ENCODE measurements around the gene IFT57. TPM values are rescaled to one million over a fixed set of nuclear protein-coding genes. Genes with fewer than 3 reads are reported as not detected.

The IFT57 gene, protein sequence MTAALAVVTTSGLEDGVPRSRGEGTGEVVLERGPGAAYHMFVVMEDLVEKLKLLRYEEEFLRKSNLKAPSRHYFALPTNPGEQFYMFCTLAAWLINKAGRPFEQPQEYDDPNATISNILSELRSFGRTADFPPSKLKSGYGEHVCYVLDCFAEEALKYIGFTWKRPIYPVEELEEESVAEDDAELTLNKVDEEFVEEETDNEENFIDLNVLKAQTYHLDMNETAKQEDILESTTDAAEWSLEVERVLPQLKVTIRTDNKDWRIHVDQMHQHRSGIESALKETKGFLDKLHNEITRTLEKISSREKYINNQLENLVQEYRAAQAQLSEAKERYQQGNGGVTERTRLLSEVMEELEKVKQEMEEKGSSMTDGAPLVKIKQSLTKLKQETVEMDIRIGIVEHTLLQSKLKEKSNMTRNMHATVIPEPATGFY
- 47.8 and 81.6 TPM in 2 replicates for polyA plus RNA-seq (2012; rRNA removed)
- 72.9 and 102 TPM in 2 replicates for polyA plus RNA-seq (2012; cell fraction: cytosol; rRNA removed)
- polyA plus RNA-seq (2012; cell fraction: nucleus; rRNA removed), result 68.9 and 85.2 TPM in 2 replicates

DNA sequence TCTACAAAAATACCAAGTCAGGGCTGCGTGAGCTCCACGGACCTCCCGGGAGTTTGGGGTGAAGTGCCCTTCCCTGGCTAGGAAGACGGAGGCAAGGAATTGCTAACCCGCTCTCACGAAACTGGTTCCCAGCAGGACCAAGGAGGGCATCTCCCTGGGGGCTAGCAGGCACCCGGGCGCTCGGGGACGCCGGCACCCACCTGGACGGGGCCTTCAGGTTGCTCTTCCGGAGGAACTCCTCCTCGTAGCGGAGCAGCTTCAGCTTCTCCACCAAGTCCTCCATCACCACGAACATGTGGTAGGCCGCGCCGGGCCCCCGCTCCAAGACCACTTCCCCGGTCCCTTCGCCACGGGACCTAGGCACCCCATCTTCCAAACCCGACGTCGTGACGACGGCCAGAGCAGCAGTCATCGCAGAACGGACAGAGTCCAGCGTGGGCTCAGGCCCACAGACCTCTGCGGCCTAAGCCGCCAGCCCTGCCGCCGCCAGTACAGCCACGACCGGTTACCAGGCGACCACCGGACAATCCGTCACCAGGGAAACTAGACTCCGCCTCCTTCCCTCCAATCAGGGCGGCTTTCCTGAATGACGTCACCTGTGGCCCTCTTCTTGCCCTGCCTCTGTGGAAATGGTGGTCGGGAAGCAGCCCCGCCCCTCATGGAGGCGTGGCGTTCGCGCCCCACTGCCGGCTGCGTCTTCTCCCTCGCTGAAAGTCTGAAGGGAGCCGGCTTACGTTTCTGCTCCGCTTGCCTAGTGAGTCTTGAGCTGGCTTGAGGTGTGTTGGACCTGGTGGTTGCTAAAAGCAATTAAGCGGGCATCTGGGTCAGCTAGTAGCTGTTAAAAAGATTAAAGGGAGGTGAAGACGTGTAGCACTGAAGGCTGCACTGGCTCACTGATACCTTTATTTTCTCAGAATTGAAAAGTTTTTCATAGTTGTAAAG lies at the start of gene IFT57:
Gene IFT57, minus strand, starts transcription at position 514 of the 942 bp plus-strand sequence. Its CDS starts 102 bp downstream, at position 412.
- ChIA-PET CTCF (interaction anchor here (0.8 to 1.2 kb wide), 3 partner anchors 48 to 295 kb away, joined by 3 to 5 read pairs (median 3); no protein-coding TSS in a partner anchor), POLR2A (no interaction called here)
- H3K27ac ChIP-seq (ENCODE audit: low read depth in 2 of 2, low read length in 1 of 2), result peak within 1 kb of the TSS; percentile 84 to 86
- H3K9ac ChIP-seq, result peak within 1 kb of the TSS; percentile 93
- peak; percentile 95 for DNase-seq
- H3F3A ChIP-seq (replicated peaks; ENCODE audit: insufficient read depth), result peaks cover 11% of the 10 kb centered on the region
- H2AFZ ChIP-seq (ENCODE audit: low read depth), result peak within 1 kb of the TSS; percentile 96
- peaks cover 18 to 36% of the 10 kb centered on the region in 2 experiments; a peak in 3 of 4 replicates for H3K4me1 ChIP-seq (ENCODE audit: control insufficient read depth in 1 of 2, insufficient read depth in 2 of 2, low read depth in 1 of 2, low read length in 1 of 2)
- H3K9me3 ChIP-seq, result no peaks in the 10 kb centered on the region
- peaks cover 25% of the 10 kb centered on the region for H3K79me2 ChIP-seq (ENCODE audit: insufficient read depth)
- peaks cover 9 to 12% of the 10 kb centered on the region in 2 experiments for H3K36me3 ChIP-seq (replicated peaks in 1 of 2; ENCODE audit: control insufficient read depth in 1 of 2, insufficient read depth in 2 of 2, low read length in 1 of 2)
- no peaks in the 10 kb centered on the region for H4K20me1 ChIP-seq (ENCODE audit: insufficient read depth)
- H3K9me2 ChIP-seq, result no peaks in the 10 kb centered on the region
- peak within 1 kb of the TSS; percentile 73 to 82 for H3K4me3 ChIP-seq (ENCODE audit: low read depth in 2 of 2, low read length in 1 of 2)
- H3K4me2 ChIP-seq, result peak within 1 kb of the TSS; percentile 69
- WGBS (ENCODE audit: low lambda C conversion rate), result under 1% methylated on average over 44 of the region's 57 CpGs
- no peaks in the 10 kb centered on the region for H3K27me3 ChIP-seq (ENCODE audit: insufficient read depth)
- no peak for TF ChIP-seq FOXJ3 (CRISPR knock-in tag; IDR thresholded peaks at IDR 0.05)
- TF ChIP-seq, protein P1, sequence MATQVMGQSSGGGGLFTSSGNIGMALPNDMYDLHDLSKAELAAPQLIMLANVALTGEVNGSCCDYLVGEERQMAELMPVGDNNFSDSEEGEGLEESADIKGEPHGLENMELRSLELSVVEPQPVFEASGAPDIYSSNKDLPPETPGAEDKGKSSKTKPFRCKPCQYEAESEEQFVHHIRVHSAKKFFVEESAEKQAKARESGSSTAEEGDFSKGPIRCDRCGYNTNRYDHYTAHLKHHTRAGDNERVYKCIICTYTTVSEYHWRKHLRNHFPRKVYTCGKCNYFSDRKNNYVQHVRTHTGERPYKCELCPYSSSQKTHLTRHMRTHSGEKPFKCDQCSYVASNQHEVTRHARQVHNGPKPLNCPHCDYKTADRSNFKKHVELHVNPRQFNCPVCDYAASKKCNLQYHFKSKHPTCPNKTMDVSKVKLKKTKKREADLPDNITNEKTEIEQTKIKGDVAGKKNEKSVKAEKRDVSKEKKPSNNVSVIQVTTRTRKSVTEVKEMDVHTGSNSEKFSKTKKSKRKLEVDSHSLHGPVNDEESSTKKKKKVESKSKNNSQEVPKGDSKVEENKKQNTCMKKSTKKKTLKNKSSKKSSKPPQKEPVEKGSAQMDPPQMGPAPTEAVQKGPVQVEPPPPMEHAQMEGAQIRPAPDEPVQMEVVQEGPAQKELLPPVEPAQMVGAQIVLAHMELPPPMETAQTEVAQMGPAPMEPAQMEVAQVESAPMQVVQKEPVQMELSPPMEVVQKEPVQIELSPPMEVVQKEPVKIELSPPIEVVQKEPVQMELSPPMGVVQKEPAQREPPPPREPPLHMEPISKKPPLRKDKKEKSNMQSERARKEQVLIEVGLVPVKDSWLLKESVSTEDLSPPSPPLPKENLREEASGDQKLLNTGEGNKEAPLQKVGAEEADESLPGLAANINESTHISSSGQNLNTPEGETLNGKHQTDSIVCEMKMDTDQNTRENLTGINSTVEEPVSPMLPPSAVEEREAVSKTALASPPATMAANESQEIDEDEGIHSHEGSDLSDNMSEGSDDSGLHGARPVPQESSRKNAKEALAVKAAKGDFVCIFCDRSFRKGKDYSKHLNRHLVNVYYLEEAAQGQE (IDR thresholded peaks at IDR 0.05; ENCODE audit: low read depth, low read length), result 0 out of 2 replicates have a peak, but pooled peaks have one; percentile 6
- peak; percentile 84; the same call in 1 of the 2 replicates for TF ChIP-seq SIN3A (IDR thresholded peaks at IDR 0.05; ENCODE audit: borderline replicate concordance, low read depth, low read length)
- peak; percentile 73 for TF ChIP-seq MAX (IDR thresholded peaks at IDR 0.05; ENCODE audit: low read depth)
- TF ChIP-seq FOXM1 (IDR thresholded peaks at IDR 0.05; ENCODE audit: low read depth), result no peak
- TF ChIP-seq ELF1 (IDR thresholded peaks at IDR 0.05), result no peak
- peak; percentile 99 for TF ChIP-seq RFX5 (IDR thresholded peaks at IDR 0.05; ENCODE audit: low read length)
- TF ChIP-seq IRF3 (IDR thresholded peaks at IDR 0.05; ENCODE audit: low read depth, low read length), result no peak
- TF ChIP-seq PBX3 (IDR thresholded peaks at IDR 0.05), result no peak
- TF ChIP-seq TEAD4 (IDR thresholded peaks at IDR 0.05; ENCODE audit: borderline replicate concordance, insufficient read depth), result no peak
- TF ChIP-seq USF2 (IDR thresholded peaks at IDR 0.05; ENCODE audit: borderline replicate concordance, low read depth, low read length), result no peak
- no peak for TF ChIP-seq RCOR1 (IDR thresholded peaks at IDR 0.05; ENCODE audit: low read length)
- TF ChIP-seq NRF1 (IDR thresholded peaks at IDR 0.05; ENCODE audit: low read depth, low read length), result no peak
- TF ChIP-seq, protein P2, sequence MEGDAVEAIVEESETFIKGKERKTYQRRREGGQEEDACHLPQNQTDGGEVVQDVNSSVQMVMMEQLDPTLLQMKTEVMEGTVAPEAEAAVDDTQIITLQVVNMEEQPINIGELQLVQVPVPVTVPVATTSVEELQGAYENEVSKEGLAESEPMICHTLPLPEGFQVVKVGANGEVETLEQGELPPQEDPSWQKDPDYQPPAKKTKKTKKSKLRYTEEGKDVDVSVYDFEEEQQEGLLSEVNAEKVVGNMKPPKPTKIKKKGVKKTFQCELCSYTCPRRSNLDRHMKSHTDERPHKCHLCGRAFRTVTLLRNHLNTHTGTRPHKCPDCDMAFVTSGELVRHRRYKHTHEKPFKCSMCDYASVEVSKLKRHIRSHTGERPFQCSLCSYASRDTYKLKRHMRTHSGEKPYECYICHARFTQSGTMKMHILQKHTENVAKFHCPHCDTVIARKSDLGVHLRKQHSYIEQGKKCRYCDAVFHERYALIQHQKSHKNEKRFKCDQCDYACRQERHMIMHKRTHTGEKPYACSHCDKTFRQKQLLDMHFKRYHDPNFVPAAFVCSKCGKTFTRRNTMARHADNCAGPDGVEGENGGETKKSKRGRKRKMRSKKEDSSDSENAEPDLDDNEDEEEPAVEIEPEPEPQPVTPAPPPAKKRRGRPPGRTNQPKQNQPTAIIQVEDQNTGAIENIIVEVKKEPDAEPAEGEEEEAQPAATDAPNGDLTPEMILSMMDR (IDR thresholded peaks at IDR 0.05), result no peak
- 0 out of 2 replicates have a peak, but pooled peaks have one; percentile 12 for TF ChIP-seq YY1 (IDR thresholded peaks at IDR 0.05; ENCODE audit: low read depth)
- TF ChIP-seq CHD2 (IDR thresholded peaks at IDR 0.05; ENCODE audit: low read length, partially characterized antibody), result peak; percentile 51
- no peak for TF ChIP-seq FOSL2 (IDR thresholded peaks at IDR 0.05; ENCODE audit: borderline replicate concordance, low read depth)
- TF ChIP-seq RXRA (IDR thresholded peaks at IDR 0.05; ENCODE audit: borderline replicate concordance, low read depth), result no peak
- no peak for TF ChIP-seq GATA2 (CRISPR knock-in tag; IDR thresholded peaks at IDR 0.05)
- TF ChIP-seq RAD21 (IDR thresholded peaks at IDR 0.05; ENCODE audit: low read length), result no peak
- no peak for TF ChIP-seq TCF12 (IDR thresholded peaks at IDR 0.05)

All from SK-N-SH (cell line).